OCI-LY1 (cell line): Measurements from ENCODE around the gene CACNB2.

Experiments
- H2AFZ ChIP-seq: fragments of 200-600 bp; sonication (generic), shearing (Covaris generic); 2 replicates; pipeline ENCODE4 v1.6.0; 2014; ENCODE audit warnings: antibody characterized with exemption, mild to moderate bottlenecking, low read length
- H3F3A ChIP-seq: fragments of 200-600 bp; sonication (generic), shearing (Covaris generic); 2 replicates; pipeline ENCODE4 v1.6.0; 2014; ENCODE audit warnings: mild to moderate bottlenecking, antibody characterized with exemption, low read length, moderate library complexity; ENCODE audit not compliant: insufficient read depth
- H3K27ac ChIP-seq: fragments of 200-600 bp; sonication (generic); 2 replicates; pipeline ENCODE4 v1.5.1; 2014; ENCODE audit warnings: low read length, mixed run types, mild to moderate bottlenecking, low read depth; ENCODE audit not compliant: poor library complexity, severe bottlenecking
- H3K27me3 ChIP-seq: fragments of 200-600 bp; sonication (generic); 2 replicates; pipeline ENCODE4 v1.6.0; 2014; ENCODE audit warnings: antibody characterized with exemption, mild to moderate bottlenecking, low read length, moderate library complexity; ENCODE audit not compliant: insufficient read depth
- H3K36me3 ChIP-seq: fragments of 200-600 bp; sonication (generic); 2 replicates; pipeline ENCODE4 v1.6.1; 2014; ENCODE audit warnings: mild to moderate bottlenecking, antibody characterized with exemption, low read length, moderate library complexity, mixed read lengths; ENCODE audit not compliant: insufficient read depth
- H3K4me1 ChIP-seq: fragments of 200-600 bp; sonication (generic); 2 replicates; pipeline ENCODE4 v1.5.1; 2014; ENCODE audit warnings: mild to moderate bottlenecking, low read length, moderate library complexity; ENCODE audit not compliant: insufficient read depth, severe bottlenecking
- H3K4me2 ChIP-seq: fragments of 200-600 bp; sonication (generic), shearing (Covaris generic); 2 replicates; pipeline ENCODE4 v1.6.1; 2014; ENCODE audit warnings: low read length
- H3K4me3 ChIP-seq: fragments of 200-600 bp; sonication (generic); 2 replicates; pipeline ENCODE4 v1.5.1; 2014; ENCODE audit warnings: low read length, low read depth, mild to moderate bottlenecking, mixed read lengths; ENCODE audit not compliant: poor library complexity, severe bottlenecking
- H3K79me2 ChIP-seq: fragments of 200-600 bp; shearing (Covaris generic); 2 replicates; pipeline ENCODE4 v1.6.1; 2016; ENCODE audit warnings: mixed run types, low read length, mixed read lengths; ENCODE audit not compliant: insufficient read depth
- H3K9ac ChIP-seq: fragments of 200-600 bp; sonication (generic), shearing (Covaris generic); 2 replicates; pipeline ENCODE4 v1.6.1; 2014; ENCODE audit warnings: mild to moderate bottlenecking, low read length, mixed read lengths
- H3K9me2 ChIP-seq: fragments of 200-600 bp; sonication (generic), shearing (Covaris generic); 2 replicates; pipeline ENCODE4 v1.6.1; 2014; ENCODE audit warnings: low read depth, mild to moderate bottlenecking, low read length, mixed read lengths
- H3K9me3 ChIP-seq: fragments of 200-600 bp; shearing (Covaris generic); 2 replicates; pipeline ENCODE4 v1.6.1; 2014; ENCODE audit warnings: low read length, mixed read lengths
- H4K20me1 ChIP-seq: fragments of 200-600 bp; sonication (generic), shearing (Covaris generic); 2 replicates; pipeline ENCODE4 v1.6.0; 2016; ENCODE audit warnings: mild to moderate bottlenecking, low read length; ENCODE audit not compliant: insufficient read depth
- EZH2 ChIP-seq: fragments of 200-600 bp; sonication (generic), shearing (Covaris generic); IDR thresholded peaks from 2 replicates; pipeline ENCODE4 v1.8.0; 2017; ENCODE audit warnings: borderline replicate concordance, mixed run types, mild to moderate bottlenecking, antibody characterized with exemption, low read length, moderate library complexity, mixed read lengths
- TF ChIP-seq, protein P1 (sequence below): fragments of 200-600 bp; sonication (generic), shearing (Covaris generic); IDR thresholded peaks from 2 replicates; pipeline ENCODE4 v1.5.1; 2017; ENCODE audit warnings: mild to moderate bottlenecking, antibody characterized with exemption, low read length, moderate library complexity, mixed read lengths

The CACNB2 gene

DNA sequence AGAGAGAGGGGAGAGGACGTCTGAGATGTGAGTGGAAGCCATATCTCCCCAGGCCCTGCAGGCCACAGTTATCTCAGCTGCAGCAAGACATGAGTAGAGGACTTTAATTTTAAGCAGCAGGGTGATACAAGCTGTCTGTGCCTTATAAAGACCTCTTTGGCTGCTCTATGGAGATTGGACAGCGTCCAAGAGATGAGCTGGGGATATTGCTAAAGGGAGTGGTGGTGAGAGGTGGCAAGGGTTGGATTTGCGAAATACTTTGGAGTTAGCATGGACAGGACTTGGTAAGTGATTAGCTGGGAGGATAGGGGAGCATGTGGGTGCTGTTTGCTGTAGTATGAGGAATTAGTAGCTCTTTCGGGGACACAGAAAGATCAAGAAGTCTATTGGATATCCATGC lies 191.8 kb downstream of the CACNB2 start:
- Histone ChIP-seq H3F3A (0 out of 2 replicates have a peak, but pooled peaks cover 3% of the 10 kb centered on the region), H3K79me2 (no peaks in the 10 kb centered on the region), H3K4me2 (no peak overlapping the region), H3K27ac (peak overlapping the region; percentile 25), H4K20me1 (no peaks in the 10 kb centered on the region), H3K9me3 (no peaks in the 10 kb centered on the region), H3K4me3 (no peak overlapping the region), H2AFZ (0 out of 2 replicates have a peak overlapping the region, but pooled peaks have one; percentile 13), H3K36me3 (no peaks in the 10 kb centered on the region), H3K4me1 (peaks cover 41% of the 10 kb centered on the region), H3K9me2 (no peaks in the 10 kb centered on the region), H3K27me3 (no peaks in the 10 kb centered on the region), H3K9ac (no peak overlapping the region)
- TF ChIP-seq, protein P1, sequence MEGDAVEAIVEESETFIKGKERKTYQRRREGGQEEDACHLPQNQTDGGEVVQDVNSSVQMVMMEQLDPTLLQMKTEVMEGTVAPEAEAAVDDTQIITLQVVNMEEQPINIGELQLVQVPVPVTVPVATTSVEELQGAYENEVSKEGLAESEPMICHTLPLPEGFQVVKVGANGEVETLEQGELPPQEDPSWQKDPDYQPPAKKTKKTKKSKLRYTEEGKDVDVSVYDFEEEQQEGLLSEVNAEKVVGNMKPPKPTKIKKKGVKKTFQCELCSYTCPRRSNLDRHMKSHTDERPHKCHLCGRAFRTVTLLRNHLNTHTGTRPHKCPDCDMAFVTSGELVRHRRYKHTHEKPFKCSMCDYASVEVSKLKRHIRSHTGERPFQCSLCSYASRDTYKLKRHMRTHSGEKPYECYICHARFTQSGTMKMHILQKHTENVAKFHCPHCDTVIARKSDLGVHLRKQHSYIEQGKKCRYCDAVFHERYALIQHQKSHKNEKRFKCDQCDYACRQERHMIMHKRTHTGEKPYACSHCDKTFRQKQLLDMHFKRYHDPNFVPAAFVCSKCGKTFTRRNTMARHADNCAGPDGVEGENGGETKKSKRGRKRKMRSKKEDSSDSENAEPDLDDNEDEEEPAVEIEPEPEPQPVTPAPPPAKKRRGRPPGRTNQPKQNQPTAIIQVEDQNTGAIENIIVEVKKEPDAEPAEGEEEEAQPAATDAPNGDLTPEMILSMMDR = no peak
- no peak for TF ChIP-seq EZH2

DNA sequence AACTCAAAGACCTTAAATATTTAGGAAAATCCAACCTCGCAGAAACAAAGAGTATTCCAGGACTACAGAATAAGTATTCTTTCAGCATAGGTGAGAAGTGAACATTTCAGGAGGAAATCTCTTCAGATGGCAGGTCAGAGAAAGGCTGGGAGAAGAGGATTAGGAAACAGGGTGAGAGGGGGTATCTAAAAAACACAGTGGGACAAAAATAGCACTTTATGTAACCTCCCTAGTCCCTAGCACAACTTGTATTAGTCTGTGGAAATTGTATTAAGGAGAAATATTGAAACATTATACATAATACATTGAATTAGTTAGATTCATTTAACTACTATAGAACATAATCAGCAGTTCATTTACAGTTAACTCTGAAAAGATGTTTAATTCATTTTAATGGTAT lies 192.3 kb downstream of the CACNB2 start:
- Histone ChIP-seq H3K9me3 (no peaks in the 10 kb centered on the region), H4K20me1 (no peaks in the 10 kb centered on the region), H3K4me3 (no peak overlapping the region), H3K27me3 (no peaks in the 10 kb centered on the region), H3K9me2 (no peaks in the 10 kb centered on the region), H3K27ac (no peak overlapping the region), H3K4me2 (no peak overlapping the region), H3F3A (0 out of 2 replicates have a peak, but pooled peaks cover 3% of the 10 kb centered on the region), H3K79me2 (no peaks in the 10 kb centered on the region), H3K9ac (no peak overlapping the region), H3K4me1 (peaks cover 44% of the 10 kb centered on the region), H2AFZ (no peak overlapping the region), H3K36me3 (no peaks in the 10 kb centered on the region)
- TF ChIP-seq, protein P1 = no peak
- TF ChIP-seq EZH2 = no peak

DNA sequence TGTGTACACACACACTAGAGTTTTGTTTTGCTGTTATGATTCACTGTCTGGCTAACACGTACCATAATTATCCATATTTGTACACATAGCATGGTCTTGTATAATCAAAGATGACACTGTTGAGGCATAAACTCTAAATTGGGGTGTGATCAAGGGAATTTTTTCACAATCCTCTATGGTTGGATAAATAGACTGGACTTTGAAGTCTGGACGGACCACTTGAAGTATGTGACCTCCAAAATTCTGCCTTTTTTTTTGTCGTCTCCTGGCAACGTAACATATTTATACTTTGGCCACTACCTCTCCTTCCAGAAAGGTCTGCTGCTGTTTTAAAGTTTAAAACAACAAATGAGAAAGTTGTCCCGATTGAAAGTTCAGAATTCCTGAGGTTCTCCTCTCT lies 193.4 kb downstream of the CACNB2 start:
- no peaks in the 10 kb centered on the region for H3K9me3 ChIP-seq
- H4K20me1 ChIP-seq = no peaks in the 10 kb centered on the region
- 0 out of 2 replicates have a peak, but pooled peaks cover 3% of the 10 kb centered on the region for H3F3A ChIP-seq
- H3K27ac ChIP-seq = no peak overlapping the region
- TF ChIP-seq EZH2 = no peak
- TF ChIP-seq, protein P1 = no peak
- H3K4me3 ChIP-seq = no peak overlapping the region
- H3K4me2 ChIP-seq = peak overlapping the region; percentile 28; the same call in 1 of the 2 replicates
- H3K36me3 ChIP-seq = no peaks in the 10 kb centered on the region
- no peaks in the 10 kb centered on the region for H3K9me2 ChIP-seq
- no peaks in the 10 kb centered on the region for H3K79me2 ChIP-seq
- peak overlapping the region; percentile 91; the same call in 1 of the 2 replicates for H2AFZ ChIP-seq
- no peaks in the 10 kb centered on the region for H3K27me3 ChIP-seq
- H3K9ac ChIP-seq = no peak overlapping the region
- H3K4me1 ChIP-seq = peaks cover 44% of the 10 kb centered on the region
